H4 (cell line): ENCODE results near the gene RFT1. TPM values are rescaled to one million over a fixed set of nuclear protein-coding genes. Genes with fewer than 3 reads are reported as not detected.

Experiments
- DNase-seq: peaks from one replicate; pipeline ENCODE4 v3.0.0-alpha.2; 2015; ENCODE audit warnings: low spot score
- total RNA-seq: library from RNA; depleted of rRNA; stranded (reverse); fragments of >200 nt; shearing (Covaris generic); gene quantifications from 2 replicates; pipeline ENCODE4 v1.2.3, GENCODE V29; 2014

RFT1 gene
- total RNA-seq, 1 experiment from 2014 or later = 16.5 TPM

DNA sequence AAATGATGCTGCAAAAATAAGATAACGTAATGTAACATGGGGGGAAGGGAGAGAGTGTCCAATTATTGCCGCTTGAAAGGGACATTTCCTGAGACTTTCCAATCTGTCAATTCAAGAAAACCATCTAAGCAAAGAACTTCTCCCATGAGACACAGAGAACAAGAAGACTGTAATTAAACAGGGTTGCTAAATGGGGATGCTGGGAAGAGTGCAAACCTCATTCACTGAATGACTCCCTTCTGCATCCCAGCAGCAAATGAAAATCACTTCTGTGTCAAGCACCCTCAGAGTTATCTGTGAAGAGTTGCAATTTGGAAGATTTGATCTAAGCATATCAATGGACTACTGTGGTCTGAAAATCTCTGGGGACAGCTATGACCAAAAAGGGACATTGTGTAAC, 3.6 kb downstream of the RFT1 start:
- no peak for DNase-seq

DNA sequence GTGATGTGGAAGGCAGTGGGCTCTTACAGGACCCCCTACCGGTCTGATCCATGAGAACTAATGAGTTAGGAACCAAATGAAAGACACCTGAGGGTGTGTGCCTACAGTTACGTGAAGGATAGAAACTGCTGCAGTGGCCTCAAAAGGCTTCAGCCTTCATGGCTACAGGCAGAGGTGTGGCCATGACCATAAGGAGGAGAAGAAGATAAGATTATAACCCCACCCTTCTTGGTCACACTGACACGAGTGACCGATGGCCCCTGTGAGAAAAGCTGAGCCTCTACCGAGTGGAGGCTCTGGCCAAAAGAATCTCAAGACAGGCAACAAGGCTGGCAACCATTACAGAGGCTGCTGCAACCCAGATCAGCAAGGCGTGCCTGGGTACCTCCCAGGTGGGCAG, 6.3 kb downstream of the RFT1 start:
- DNase-seq = no peak

DNA sequence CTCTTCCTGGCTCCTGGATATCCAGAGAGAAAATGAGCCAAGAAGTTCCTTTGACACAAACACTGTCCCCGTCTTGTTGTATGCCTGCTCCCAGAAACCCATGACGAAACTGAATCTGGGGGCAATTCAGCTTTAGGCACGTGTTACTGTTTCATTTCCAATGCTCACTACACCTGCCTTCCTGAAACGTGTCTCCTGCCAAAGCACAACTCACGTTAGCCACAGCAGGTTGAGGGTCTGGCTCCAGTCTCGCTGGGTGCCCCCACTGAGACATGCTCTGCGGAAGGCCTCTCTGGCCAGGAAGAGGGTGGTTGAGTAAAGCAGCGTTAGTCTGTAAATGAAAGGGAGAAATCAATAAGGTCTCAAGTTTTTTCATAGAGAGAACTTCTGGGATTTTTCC, 6.7 kb downstream of the RFT1 start:
- DNase-seq = no peak

DNA sequence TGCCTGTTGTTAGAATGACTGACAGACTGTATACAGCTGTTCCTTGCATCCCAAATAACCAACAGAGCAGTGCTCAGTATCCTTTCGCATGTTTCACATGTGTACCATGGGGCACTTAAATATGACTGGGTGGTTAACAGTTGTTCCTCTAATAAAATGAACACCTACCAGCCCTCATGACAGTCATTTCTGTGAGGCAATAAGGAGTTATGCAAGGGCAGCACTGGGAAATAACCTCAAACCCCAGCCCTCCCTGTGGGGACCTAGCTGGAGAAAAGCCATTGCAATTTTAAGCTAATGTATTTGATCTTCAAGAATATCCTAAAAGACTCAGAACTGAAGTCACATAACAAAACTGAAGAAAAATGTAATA, 7.3 kb downstream of the RFT1 start:
- no peak for DNase-seq

DNA sequence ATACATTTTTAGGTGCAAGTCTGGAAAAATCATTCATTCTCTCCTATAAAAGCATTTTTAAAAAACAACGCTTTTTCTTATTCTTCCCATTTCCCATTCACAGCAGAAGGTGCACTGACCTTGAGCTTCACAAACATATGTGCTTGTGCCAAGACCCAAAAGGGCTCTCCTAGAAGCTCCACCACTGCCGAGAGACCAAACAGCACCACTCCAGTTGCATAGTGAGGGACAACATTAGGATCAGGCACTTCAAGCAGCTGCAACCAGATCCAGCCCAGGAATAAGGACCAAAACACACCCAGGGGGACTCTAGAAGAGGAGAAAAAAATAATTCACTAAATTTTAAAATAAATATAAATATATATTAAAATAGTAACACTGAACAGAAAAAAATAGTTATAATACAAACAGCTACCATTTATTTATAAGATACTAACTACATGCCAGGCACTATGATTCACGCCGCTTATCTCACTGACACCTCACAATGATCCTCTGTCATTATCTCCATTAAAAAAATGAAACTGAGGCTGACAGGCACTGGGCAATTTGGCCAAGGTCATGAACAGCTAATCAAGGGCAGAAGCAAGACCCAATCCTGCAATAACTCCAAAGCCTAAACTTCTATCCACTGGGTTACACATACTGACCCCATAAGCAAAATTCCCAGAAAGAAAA, 7.8 kb downstream of the RFT1 start:
- no peak for DNase-seq

DNA sequence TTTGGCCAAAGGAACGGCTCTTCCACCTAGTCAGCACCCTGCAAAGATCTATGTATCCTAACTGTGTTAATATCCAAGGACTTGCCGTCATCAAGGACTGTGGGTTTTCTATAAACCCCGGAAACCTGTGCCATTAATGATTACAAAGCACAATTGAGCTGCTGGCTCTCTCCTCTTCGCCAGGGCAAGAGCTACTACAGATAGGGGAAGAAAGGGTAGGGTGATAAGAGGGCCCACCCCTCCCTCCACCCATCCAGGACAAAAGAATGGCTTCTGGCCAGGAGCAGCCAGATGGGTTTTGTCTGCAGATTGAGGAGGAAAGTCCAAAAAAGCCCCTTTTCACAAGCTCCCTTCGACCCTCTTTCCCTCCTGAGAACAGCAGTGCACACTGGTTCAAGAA, 9.9 kb downstream of the RFT1 start:
- DNase-seq = no peak

DNA sequence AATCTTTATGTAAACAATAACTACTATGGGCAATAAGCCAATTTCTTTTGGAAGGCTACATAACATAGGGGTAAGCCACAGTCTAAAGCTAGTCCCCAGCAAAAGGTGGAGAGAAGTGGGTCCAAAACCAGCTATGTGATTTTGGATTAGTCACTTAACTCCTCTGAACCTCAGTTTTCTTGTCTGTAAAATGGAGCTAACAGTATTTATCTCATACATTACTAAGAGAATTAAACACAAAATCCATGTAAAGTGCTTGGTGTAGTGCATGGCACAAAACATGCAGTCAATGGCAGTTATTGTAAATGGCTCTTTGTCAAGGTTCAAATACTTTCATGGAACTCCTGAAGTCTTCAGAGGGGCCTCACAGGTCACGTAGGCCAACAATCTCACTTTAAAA, 13.3 kb downstream of the RFT1 start:
- DNase-seq = no peak

DNA sequence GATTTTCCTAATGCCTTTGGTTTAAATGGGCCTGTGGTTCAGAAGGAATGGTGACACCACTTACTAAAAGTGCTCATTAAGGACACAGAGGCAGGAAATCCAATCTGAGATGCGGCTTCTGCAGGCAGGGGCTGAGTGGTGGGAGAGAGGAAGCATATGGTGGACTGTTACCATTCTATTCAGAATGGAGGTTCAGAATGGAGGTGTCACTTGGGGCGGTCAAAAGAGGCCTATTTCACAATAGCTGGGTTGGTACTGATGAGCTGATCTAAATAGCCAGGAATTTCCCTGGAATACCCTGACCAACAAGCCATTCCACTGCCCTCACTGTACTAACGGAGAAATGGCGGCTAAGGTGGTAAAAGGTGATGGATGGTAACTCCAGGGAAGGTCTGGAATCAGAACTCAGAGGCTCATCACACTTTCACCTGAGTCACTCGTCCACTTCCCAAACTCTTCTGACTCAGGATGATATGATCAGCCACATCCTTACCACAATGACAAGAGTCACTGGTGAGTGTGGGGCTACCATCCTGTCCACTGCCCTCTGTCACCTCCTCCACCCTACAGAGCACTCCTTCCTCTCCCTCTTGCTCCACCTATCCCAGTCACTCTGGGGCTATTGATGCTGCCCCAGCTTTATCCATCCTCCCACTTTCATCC, 15.7 kb downstream of the RFT1 start:
- no peak for DNase-seq

DNA sequence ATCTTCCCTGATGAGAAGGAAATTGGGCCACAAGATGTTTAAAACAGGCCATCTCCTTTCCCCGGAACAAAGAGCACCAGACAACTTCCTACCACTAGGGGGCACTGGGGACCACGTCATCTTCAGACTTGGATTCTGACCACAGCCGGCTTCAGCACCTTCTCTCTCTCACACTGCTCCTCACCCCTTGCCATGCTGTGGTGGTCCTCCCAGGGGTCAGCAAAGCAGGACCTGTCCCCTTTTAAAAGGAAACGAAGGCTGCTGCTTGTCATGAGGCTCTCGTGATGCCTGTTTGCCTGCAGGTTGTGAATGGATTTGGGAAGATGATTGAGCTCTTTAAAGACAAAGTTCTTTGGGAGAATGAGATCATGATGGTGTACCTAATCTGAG, 16.2 kb downstream of the RFT1 start:
- DNase-seq = peak; percentile 41

DNA sequence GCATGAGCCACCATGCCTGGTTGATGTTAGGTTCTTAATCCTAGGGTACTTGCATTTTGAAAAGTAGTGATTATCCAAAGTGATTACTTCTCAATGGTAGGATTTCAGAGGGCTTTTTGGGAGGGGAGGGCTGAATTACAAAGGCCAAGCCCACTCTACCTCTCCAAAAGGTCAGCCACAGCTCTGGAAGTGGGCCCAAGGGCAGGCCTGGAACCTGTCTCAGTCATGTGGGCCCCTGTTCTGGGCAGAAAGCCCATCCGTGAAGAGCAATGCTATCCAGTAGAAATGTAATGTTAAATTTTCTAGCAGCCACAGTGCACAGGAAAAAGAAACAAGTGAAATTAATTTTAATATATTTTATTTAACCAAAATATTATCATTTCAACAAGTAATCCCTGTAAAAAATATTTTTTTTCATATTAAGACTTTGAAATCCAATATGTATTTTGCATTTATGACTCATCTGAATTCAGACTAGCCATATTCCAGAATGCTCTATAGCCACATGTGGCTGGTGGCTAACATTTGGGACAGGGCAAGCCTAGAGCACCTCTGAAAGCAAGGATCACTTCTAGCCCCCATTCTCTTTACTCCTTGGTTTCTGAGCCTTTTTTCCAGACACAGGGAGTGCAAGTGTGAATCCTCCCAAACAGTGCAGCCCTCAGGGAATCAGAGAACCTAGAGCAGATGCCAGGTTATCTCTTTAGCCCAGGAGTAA, 16.8 kb downstream of the RFT1 start:
- DNase-seq = no peak

DNA sequence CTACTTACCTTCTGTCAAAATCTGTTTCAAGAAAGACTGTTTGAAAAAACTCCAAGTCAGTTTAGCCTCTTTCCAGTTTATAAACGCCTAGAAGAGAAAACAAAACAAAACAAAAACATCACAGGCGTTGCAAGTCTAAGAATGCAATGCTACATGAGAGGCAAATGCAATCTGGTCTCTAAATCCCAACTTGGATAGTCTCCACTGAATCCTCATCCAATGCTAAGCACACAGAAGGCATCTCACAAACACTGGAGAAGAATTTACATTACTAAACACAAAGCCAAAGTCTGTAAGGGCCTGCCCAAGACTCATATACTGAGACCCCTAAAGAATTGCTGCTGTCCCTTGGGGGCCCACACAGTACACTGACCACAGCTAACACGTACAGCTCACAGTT, 18.4 kb downstream of the RFT1 start:
- no peak for DNase-seq

DNA sequence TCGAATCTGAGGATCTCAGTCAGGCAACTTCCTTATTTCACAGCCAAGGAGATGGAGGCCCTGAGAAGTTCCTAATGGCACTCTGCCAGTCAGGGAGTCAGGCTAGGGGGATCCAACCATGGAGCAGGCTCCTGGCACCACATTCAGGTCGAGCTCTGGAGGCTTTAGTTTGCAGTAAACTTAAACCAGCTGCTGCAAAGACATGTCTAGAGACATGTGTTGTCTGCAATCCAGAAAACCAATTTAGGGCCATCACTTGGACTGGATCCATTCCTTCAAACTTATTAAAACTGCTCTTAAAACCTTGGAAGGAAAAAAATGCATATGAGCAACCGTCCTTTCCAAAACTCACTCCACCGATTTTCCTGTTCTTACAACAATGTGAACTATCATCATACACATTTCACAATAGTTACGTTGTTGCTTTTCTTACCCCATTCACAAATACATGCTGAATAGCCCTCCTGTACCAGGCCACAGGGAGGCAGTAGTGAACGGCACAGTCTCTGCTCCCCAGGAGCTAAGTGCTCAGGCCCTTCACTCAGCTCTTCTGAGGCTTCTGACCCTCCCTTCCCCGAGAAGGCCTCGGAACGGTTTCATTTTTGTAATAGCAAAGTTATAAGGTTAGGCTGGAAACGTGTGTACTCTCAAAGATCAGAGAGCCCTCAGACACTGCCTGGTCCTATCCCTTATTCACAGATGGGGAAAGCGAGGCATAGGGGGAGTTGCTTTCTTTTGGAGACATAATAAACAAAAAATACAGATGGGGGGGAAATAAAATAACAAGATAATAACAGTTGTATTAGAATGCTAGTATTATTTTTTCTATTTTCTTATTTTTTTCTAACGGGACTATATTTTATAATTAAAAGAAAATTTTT, 20.1 kb downstream of the RFT1 start:
- DNase-seq = peak; percentile 29

DNA sequence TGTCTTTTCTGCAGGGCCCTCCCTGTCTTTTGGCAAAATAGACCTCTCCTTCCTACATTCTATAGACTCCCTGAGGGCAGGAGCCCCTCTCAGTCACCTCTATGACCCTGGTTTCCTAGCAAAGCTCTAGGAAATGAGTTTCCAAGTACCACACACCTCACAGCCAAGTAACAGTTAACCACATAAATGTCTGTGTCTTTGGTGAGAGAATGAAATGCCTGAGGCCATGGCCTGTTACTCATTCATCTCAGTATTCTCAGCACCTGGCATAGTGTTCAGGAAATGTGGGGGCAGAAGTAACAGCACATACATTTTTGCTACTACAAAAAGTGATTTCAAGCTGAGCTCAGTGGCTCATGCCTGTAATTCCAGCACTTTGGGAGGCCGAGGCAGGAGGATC, 21.0 kb downstream of the RFT1 start:
- DNase-seq = no peak

DNA sequence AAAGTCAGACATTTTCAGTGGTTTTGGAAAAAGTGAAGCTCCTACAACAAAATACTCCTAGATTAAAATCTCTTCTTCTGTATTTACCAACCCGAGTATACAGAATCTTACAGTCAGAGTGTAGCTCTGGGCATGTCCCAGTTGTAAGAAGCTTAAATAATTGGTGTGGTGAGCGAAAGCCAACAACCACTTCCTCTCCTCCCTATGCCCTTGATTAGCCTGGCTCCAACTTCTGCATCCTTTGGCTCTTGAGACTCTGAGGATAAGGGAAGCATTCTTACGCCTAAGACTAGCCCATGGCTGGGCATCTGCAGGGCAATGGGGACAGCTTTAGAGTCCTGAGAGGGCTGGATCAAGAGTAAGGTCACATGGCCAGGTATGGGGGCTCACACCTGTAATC, 25.5 kb downstream of the RFT1 start:
- DNase-seq = no peak

DNA sequence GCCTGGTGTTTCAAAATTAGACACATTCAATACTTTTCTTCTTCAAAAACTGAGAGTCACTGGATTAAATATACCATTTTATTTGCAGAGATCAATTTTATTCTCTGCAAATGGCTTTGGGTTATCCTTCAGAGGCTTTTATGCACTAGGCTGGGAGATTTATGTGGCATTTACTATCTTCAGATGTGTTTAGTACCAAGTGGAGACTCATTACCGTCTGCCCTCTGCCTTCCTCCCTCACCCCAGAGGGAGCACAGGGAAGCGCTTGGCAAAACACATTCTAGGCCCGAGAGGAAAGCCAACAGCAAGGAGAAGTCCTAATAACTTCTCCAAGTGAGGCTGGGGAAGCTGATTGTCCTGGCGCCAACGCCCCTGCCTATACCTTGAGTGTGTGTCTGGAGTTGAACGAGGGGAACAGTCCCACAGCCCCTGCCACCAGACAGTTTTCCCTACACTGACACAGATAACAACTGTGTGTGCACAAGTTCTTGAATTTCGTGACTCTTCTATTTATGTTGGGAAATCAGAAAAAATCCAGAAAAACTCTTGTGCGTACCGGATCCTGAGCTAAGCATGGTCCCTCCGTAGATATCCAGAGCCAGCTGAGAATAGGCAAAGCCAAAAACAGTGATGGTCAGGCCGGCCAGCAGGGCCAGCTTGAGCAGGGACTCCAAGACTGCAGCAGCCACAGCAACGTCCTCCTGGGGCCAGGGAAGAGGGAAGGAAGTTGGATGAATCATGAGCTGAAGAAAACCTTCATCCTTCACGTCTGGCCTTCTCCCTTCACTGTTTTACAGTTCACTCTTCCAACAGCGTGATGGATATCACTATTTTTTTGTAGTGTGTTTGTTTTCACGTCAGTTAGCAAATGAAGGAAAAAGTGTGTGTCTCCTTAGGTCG, 26.6 kb downstream of the RFT1 start:
- no peak for DNase-seq

DNA sequence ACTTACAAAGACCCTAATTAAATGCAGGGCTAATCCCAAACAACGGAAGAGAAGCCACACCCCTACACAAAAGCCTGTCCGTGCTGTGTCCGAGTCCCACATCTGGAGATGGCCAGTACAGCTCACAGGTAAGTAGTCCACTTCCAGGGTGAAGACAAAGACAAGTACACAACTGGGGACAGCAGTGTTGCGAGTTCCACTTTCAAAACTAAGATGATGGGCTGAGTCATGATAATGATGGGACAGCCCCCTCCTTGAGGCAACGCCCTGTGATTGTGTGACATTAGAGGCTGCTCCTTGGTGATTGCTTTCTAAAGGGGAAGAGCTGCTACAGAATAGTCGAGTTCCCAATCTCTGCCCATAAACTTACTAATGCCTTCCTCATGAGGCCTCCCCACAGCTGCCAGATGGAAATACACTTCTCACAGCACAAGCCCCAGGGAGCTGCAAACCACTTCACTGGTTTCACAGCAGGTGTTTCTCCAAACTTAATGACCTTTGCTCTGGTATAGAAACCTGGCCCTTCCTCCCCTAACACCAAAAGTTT, 27.6 kb downstream of the RFT1 start:
- no peak for DNase-seq

DNA sequence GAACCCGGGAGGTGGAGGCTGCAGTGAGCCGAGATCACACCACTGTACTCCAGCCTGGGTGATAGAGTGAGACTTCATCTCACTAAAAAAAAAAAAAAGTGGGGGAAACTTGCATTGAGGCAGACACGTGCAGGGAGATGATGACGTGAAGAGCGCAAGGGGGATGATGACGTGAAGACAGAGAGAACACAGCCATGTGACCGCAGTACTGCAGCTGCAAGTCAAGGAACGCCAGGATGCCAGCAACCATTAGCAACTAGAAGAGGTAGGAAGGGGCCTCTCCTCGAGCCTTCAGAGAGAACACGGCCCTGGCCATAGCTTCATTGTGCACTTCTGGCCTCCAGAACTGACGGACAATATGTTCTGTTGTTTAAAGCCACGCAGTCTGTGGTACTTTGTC, 28.3 kb downstream of the RFT1 start:
- no peak for DNase-seq

DNA sequence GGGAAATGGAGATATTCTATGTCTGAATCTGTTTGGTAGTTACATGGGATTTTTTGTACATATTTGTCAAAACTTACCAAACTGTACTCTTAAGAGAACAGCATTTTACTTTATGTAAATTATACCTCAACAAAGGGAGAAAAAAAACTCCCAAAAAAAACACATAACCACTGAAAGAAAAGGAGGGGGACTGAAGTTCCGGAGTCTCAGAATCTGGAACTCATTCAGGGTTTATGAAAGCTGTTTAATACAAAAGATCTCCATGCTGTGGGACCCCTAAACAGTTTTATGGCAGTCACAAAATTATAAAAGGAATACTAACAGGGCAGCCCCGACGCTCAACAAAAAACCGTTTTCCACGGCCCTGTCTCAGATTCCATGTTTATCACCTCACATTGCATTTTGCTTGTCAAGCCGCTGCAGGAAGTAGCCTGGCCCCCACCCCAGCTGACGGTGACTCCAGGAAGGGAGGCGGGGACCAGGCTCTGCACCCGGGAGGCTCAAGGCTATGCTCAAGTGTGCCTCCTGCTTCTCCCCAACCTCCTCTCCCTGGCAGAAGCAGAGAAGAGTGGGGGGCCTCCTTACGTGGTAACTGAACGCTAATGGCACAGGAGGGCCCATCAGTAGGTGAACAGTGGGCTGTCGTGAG, 29.3 kb downstream of the RFT1 start:
- no peak for DNase-seq

DNA sequence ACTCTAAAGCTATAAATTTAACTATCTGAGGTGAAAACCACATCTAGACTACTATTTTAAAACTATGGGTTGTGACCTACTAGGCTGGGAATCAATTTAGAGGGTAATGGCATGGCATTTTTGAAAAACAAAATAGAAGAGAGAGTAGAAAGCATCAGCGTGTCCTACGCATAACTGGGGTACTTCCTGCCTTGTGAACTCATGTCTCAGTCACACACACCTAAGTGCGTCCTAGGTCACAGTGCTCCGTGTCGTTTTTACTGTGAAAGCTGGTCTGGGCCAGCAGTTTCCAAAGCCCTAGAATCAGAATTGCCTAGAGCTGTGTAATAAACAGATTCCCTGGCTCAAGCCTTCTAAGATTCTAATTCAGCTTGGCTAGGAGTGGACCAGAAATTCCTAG, 32.3 kb downstream of the RFT1 start:
- no peak for DNase-seq

DNA sequence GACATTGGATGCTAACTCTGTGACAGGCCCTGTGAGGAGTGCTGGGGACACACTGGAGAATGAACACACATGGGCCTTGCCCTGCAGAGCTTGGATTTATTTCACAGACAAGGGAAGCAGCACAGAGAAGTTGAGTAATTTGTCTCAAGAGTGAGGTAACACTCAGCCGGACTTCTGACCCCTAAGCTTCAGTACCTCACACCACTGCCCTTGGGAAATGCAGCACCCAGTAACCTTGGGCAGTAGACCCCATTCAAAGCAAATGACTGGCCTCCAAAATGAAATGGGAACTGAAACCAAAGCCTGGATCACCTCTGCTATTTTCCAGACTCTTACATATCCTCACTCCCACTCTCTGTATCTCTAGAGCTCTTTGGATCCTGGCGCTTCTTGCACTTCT, 37.3 kb downstream of the RFT1 start:
- no peak for DNase-seq
